MM.1S (cell line): ENCODE results near the gene CD3D.

Source experiments
- DNase-seq: peaks from one replicate; pipeline ENCODE4 v3.0.0-alpha.2; 2015
- H2AFZ ChIP-seq: fragments of 300-600 bp; sonication (generic); 2 replicates; pipeline ENCODE4 v1.6.0; 2016; ENCODE audit warnings: antibody characterized with exemption, low read length
- H3F3A ChIP-seq: fragments of 300-600 bp; sonication (generic); 2 replicates; pipeline ENCODE4 v1.6.1; 2016; ENCODE audit warnings: mild to moderate bottlenecking, antibody characterized with exemption, low read length, moderate library complexity, mixed read lengths; ENCODE audit not compliant: insufficient read depth
- H3K27ac ChIP-seq: fragments of 300-600 bp; sonication (generic); 2 replicates; pipeline ENCODE4 v1.5.1; 2016; ENCODE audit warnings: mild to moderate bottlenecking, low read length
- H3K27me3 ChIP-seq: fragments of 300-600 bp; sonication (generic); replicated peaks from 2 replicates; pipeline ENCODE4 v1.6.0; 2016; ENCODE audit warnings: low read length; ENCODE audit not compliant: insufficient read depth
- H3K36me3 ChIP-seq: fragments of 300-600 bp; sonication (generic); replicated peaks from 2 replicates; pipeline ENCODE4 v1.6.1; 2016; ENCODE audit warnings: mild to moderate bottlenecking, low read length, mixed read lengths; ENCODE audit not compliant: insufficient read depth
- H3K4me1 ChIP-seq: fragments of 300-600 bp; sonication (generic); 2 replicates; pipeline ENCODE4 v1.6.1; 2016; ENCODE audit warnings: low read length, mixed read lengths
- H3K4me2 ChIP-seq: fragments of 300-600 bp; sonication (generic); 2 replicates; pipeline ENCODE4 v1.6.0; 2016; ENCODE audit warnings: low read depth, low read length
- H3K4me3 ChIP-seq: fragments of 300-600 bp; sonication (generic); 2 replicates; pipeline ENCODE4 v1.5.1; 2016; ENCODE audit warnings: low read length, mixed read lengths
- H3K79me2 ChIP-seq: fragments of 300-600 bp; sonication (generic); 2 replicates; pipeline ENCODE4 v1.6.1; 2016; ENCODE audit warnings: mixed run types, low read length, mixed read lengths
- H3K9ac ChIP-seq: fragments of 300-600 bp; sonication (generic); 2 replicates; pipeline ENCODE4 v1.6.1; 2016; ENCODE audit warnings: low read length, mixed read lengths
- H3K9me2 ChIP-seq: fragments of 300-600 bp; sonication (generic); replicated peaks from 2 replicates; pipeline ENCODE4 v1.6.1; 2016; ENCODE audit warnings: mild to moderate bottlenecking, low read length, mixed read lengths; ENCODE audit not compliant: insufficient read depth
- H3K9me3 ChIP-seq: fragments of 300-600 bp; sonication (generic); replicated peaks from 2 replicates; pipeline ENCODE4 v1.6.1; 2016; ENCODE audit warnings: mild to moderate bottlenecking, low read length, mixed read lengths; ENCODE audit not compliant: insufficient read depth
- H4K20me1 ChIP-seq: fragments of 300-600 bp; sonication (generic); 2 replicates; pipeline ENCODE4 v1.6.1; 2016; ENCODE audit warnings: mild to moderate bottlenecking, low read length, moderate library complexity, mixed read lengths; ENCODE audit not compliant: insufficient read depth
- EZH2 ChIP-seq: fragments of 300-600 bp; sonication (generic); optimal IDR thresholded peaks from 2 replicates; pipeline ENCODE3; 2017; ENCODE audit warnings: low read depth, mild to moderate bottlenecking, antibody characterized with exemption, low read length, mixed read lengths
- EZH2phosphoT487 ChIP-seq: fragments of 300-600 bp; sonication (generic); IDR thresholded peaks from 2 replicates; pipeline ENCODE4 v1.6.1; 2018; ENCODE audit warnings: antibody characterized with exemption, low read length
- TF ChIP-seq, protein P1 (sequence below): fragments of 300-600 bp; sonication (generic); IDR thresholded peaks from 2 replicates; pipeline ENCODE4 v1.5.1; 2016; ENCODE audit warnings: antibody characterized with exemption, low read length, mixed read lengths

CD3D gene

GRCh38 chr11:118353084-118353710 is 10.7 kb upstream of the CD3D start:
- H3K9me3 ChIP-seq, result no peaks in the 10 kb centered on the region
- H3K27ac ChIP-seq, result no peak overlapping the region
- H3K4me2 ChIP-seq, result peak overlapping the region; percentile 13; the same call in 1 of the 2 replicates
- peak; percentile 33 for DNase-seq
- H4K20me1 ChIP-seq, result no peaks in the 10 kb centered on the region
- no peaks in the 10 kb centered on the region for H3K79me2 ChIP-seq
- no peaks in the 10 kb centered on the region for H3F3A ChIP-seq
- no peaks in the 10 kb centered on the region for H3K4me1 ChIP-seq
- no peak overlapping the region for H3K9ac ChIP-seq
- peaks cover 17% of the 10 kb centered on the region for H3K27me3 ChIP-seq
- H2AFZ ChIP-seq, result no peak overlapping the region
- TF ChIP-seq, protein P1, sequence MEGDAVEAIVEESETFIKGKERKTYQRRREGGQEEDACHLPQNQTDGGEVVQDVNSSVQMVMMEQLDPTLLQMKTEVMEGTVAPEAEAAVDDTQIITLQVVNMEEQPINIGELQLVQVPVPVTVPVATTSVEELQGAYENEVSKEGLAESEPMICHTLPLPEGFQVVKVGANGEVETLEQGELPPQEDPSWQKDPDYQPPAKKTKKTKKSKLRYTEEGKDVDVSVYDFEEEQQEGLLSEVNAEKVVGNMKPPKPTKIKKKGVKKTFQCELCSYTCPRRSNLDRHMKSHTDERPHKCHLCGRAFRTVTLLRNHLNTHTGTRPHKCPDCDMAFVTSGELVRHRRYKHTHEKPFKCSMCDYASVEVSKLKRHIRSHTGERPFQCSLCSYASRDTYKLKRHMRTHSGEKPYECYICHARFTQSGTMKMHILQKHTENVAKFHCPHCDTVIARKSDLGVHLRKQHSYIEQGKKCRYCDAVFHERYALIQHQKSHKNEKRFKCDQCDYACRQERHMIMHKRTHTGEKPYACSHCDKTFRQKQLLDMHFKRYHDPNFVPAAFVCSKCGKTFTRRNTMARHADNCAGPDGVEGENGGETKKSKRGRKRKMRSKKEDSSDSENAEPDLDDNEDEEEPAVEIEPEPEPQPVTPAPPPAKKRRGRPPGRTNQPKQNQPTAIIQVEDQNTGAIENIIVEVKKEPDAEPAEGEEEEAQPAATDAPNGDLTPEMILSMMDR, result peak; percentile 49
- no peak for TF ChIP-seq EZH2
- H3K9me2 ChIP-seq, result no peaks in the 10 kb centered on the region
- no peaks in the 10 kb centered on the region for H3K36me3 ChIP-seq
- no peak overlapping the region for H3K4me3 ChIP-seq

DNA sequence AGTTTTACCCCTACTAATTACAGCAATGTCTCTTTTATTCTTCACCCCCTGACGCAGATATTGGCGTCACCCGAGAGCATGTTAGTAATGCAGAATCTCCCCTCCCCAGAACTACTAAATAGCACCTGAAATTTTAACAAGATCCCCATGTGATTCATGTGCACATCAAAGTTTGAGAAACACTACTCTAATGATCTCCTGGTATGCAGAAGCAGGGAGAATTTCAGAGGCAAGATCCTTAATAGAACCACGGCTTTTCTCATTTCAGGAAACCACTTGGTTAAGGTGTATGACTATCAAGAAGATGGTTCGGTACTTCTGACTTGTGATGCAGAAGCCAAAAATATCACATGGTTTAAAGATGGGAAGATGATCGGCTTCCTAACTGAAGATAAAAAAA is 7.0 kb upstream of the CD3D start:
- Histone ChIP-seq H3K9me2 (no peaks in the 10 kb centered on the region), H3K36me3 (no peaks in the 10 kb centered on the region), H3K9me3 (no peaks in the 10 kb centered on the region), H2AFZ (no peak overlapping the region), H4K20me1 (no peaks in the 10 kb centered on the region), H3K4me2 (no peak overlapping the region), H3K27me3 (peaks cover 17% of the 10 kb centered on the region), H3K4me3 (no peak overlapping the region), H3F3A (no peaks in the 10 kb centered on the region), H3K9ac (no peak overlapping the region), H3K79me2 (no peaks in the 10 kb centered on the region), H3K27ac (no peak overlapping the region), H3K4me1 (no peaks in the 10 kb centered on the region)
- TF ChIP-seq, protein P1, result no peak
- TF ChIP-seq EZH2 (no peak), EZH2phosphoT487 (no peak)
- DNase-seq, result no peak

- H3K27me3 ChIP-seq, result no peaks in the 10 kb centered on the region
- H3K36me3 ChIP-seq, result no peaks in the 10 kb centered on the region
- DNase-seq, result no peak
- no peaks in the 10 kb centered on the region for H3F3A ChIP-seq
- H2AFZ ChIP-seq, result no peak within 1 kb of the TSS
- no peaks in the 10 kb centered on the region for H3K9me2 ChIP-seq
- no peaks in the 10 kb centered on the region for H3K4me1 ChIP-seq
- H3K79me2 ChIP-seq, result no peaks in the 10 kb centered on the region
- H3K9me3 ChIP-seq, result no peaks in the 10 kb centered on the region
- no peak within 1 kb of the TSS for H3K4me3 ChIP-seq
- no peak within 1 kb of the TSS for H3K27ac ChIP-seq
- H3K9ac ChIP-seq, result no peak within 1 kb of the TSS
- no peaks in the 10 kb centered on the region for H4K20me1 ChIP-seq
- H3K4me2 ChIP-seq, result no peak within 1 kb of the TSS
- no peak for TF ChIP-seq EZH2phosphoT487
- no peak for TF ChIP-seq EZH2
- TF ChIP-seq, protein P1, result no peak
Observed at GRCh38 chr11:118343981-118344515, 1.5 kb upstream of the CD3D start, which contains the start of gene CD3G. TSS of gene CD3G (plus strand) at chr11:118344344. CDS start at chr11:118344424, 80 bp downstream.
